Vagina (tissue), 2 donors: ENCODE data around the gene DNAJB13.

ENCODE experiments used
- POLR2A ChIP-seq, 2 donors: fragments of 450-650 bp; IDR thresholded peaks; one replicate each; pipeline ENCODE4 v1.6.1; 2017; ENCODE audit warnings: antibody characterized with exemption in 2 of 2, mild to moderate bottlenecking in 2 of 2, moderate library complexity in 2 of 2
- POLR2AphosphoS5 ChIP-seq, 2 donors: sonication (generic); formaldehyde crosslinking; IDR thresholded peaks; one replicate each; pipeline ENCODE4 v1.9.0; 2017; ENCODE audit warnings: antibody characterized with exemption in 2 of 2, mild to moderate bottlenecking in 2 of 2, low read depth in 1 of 2; ENCODE audit not compliant: insufficient read depth in 1 of 2
- TF ChIP-seq, protein P1 (sequence below), 3 experiments: fragments of 450-650 bp in 2 of 3; fragments of 200-600 bp in 1 of 3; sonication (generic) in 1 of 3; IDR thresholded peaks; one replicate each; pipeline ENCODE4 v1.5.1; 2017 to 2019; ENCODE audit warnings: antibody characterized with exemption in 3 of 3, mild to moderate bottlenecking in 2 of 3, moderate library complexity in 2 of 3

DNA sequence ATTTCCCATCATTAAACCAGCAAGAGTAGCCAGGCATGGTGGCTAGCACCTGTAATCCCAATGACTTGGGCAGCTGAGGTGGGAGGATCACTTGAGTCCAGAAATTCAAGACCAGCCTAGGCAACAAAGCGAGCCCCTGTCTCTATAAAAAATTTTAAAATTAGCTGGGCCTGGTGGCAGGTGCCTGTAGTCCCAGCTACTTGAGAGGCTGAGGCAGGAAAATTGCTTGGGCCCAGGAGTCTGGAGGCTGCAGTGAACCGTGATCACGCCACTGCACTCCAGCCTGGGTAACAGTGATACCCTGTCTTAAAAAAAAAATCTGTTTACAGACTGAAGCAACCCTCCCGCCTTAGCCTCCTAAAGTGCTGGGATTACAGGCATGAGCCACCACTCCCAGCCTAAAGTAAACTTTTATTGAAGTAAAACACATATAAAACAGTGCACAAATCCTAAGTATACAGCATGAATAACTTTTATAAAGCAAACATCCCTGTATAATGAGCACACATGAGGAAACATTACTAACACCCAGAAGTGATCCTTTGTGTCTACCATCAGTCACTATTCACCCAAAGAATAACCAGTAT, 45.4 kb downstream of the DNAJB13 start:
- no peak for TF ChIP-seq POLR2A (IDR thresholded peaks at IDR 0.05)
- TF ChIP-seq, protein P1, sequence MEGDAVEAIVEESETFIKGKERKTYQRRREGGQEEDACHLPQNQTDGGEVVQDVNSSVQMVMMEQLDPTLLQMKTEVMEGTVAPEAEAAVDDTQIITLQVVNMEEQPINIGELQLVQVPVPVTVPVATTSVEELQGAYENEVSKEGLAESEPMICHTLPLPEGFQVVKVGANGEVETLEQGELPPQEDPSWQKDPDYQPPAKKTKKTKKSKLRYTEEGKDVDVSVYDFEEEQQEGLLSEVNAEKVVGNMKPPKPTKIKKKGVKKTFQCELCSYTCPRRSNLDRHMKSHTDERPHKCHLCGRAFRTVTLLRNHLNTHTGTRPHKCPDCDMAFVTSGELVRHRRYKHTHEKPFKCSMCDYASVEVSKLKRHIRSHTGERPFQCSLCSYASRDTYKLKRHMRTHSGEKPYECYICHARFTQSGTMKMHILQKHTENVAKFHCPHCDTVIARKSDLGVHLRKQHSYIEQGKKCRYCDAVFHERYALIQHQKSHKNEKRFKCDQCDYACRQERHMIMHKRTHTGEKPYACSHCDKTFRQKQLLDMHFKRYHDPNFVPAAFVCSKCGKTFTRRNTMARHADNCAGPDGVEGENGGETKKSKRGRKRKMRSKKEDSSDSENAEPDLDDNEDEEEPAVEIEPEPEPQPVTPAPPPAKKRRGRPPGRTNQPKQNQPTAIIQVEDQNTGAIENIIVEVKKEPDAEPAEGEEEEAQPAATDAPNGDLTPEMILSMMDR (IDR thresholded peaks at IDR 0.05) = no peak
- TF ChIP-seq POLR2AphosphoS5 (IDR thresholded peaks at IDR 0.05; ENCODE audit: insufficient read depth in 1 of 2, low read depth in 1 of 2) = no peak
